Measurements from ENCODE around the gene CTSA.

DNA sequence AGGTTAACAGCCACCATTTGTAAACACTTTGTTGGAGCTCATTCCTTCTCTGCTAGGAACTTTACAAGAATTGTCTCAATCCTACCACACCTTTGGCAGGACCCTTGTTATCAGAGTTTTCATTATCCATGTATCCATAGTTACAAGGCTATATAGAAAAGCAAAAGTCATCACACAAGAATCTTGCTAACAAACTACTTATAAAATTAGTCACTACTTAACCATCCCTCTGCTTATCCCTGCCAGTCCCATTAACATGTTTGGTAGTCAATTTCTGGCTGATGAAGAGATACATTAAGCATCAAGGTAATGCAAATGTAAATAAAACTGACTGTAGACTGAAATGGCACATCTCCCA is 23.3 kb upstream of the CTSA start:
- no peak for TF ChIP-seq RCOR1 (IDR thresholded peaks at IDR 0.05; ENCODE audit: insufficient replicate concordance, low read length)
- TF ChIP-seq, protein P1, sequence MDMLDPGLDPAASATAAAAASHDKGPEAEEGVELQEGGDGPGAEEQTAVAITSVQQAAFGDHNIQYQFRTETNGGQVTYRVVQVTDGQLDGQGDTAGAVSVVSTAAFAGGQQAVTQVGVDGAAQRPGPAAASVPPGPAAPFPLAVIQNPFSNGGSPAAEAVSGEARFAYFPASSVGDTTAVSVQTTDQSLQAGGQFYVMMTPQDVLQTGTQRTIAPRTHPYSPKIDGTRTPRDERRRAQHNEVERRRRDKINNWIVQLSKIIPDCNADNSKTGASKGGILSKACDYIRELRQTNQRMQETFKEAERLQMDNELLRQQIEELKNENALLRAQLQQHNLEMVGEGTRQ (IDR thresholded peaks at IDR 0.05; ENCODE audit: low read depth, low read length), result no peak
- TF ChIP-seq, protein P2, sequence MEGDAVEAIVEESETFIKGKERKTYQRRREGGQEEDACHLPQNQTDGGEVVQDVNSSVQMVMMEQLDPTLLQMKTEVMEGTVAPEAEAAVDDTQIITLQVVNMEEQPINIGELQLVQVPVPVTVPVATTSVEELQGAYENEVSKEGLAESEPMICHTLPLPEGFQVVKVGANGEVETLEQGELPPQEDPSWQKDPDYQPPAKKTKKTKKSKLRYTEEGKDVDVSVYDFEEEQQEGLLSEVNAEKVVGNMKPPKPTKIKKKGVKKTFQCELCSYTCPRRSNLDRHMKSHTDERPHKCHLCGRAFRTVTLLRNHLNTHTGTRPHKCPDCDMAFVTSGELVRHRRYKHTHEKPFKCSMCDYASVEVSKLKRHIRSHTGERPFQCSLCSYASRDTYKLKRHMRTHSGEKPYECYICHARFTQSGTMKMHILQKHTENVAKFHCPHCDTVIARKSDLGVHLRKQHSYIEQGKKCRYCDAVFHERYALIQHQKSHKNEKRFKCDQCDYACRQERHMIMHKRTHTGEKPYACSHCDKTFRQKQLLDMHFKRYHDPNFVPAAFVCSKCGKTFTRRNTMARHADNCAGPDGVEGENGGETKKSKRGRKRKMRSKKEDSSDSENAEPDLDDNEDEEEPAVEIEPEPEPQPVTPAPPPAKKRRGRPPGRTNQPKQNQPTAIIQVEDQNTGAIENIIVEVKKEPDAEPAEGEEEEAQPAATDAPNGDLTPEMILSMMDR (conservative IDR thresholded peaks at IDR 0.05; ENCODE audit: low read depth, low read length), result no peak
- no peak for TF ChIP-seq RAD21 (IDR thresholded peaks at IDR 0.05; ENCODE audit: low read length)
- TF ChIP-seq MAZ (IDR thresholded peaks at IDR 0.05; ENCODE audit: borderline replicate concordance, low read depth, low read length), result no peak
- TF ChIP-seq POLR2A (IDR thresholded peaks at IDR 0.05; ENCODE audit: low read depth, low read length), result no peak; the same call in 1 of the 2 replicates
- TF ChIP-seq MAFK (IDR thresholded peaks at IDR 0.05; ENCODE audit: low read depth, low read length), result no peak
- TF ChIP-seq RFX5 (IDR thresholded peaks at IDR 0.05; ENCODE audit: low read depth, low read length), result no peak
